Cardiac muscle cell (in vitro differentiated cells and primary cell): ENCODE measurements around the gene RBM5. TPM values are rescaled to one million over a fixed set of nuclear protein-coding genes. Genes with fewer than 3 reads are reported as not detected.

ENCODE experiments used
- DNase-seq, 2 donors: peaks; one replicate each; pipeline versions ENCODE4 v3.0.0 to v3.0.0-alpha.2; 2010 to 2017; ENCODE audit warnings: low read depth in 1 of 2, low spot score in 1 of 2
- H3K27ac ChIP-seq: fragments of 200-600 bp; sonication (generic); 2 replicates; pipeline ENCODE4 v1.5.1; 2016
- H3K27me3 ChIP-seq: fragments of 200-600 bp; sonication (generic); 2 replicates; pipeline ENCODE4 v1.6.0; 2016; ENCODE audit warnings: control low read depth
- H3K36me3 ChIP-seq: fragments of 200-600 bp; sonication (generic); 2 replicates; pipeline ENCODE4 v1.5.1; 2016; ENCODE audit warnings: control low read depth
- H3K4me1 ChIP-seq: fragments of 200-600 bp; sonication (generic); 2 replicates; pipeline ENCODE4 v1.8.1; 2017; ENCODE audit warnings: low read depth, mild to moderate bottlenecking, mixed run types
- H3K4me3 ChIP-seq: fragments of 200-600 bp; sonication (generic); 2 replicates; pipeline ENCODE4 v1.5.1; 2016; ENCODE audit warnings: mild to moderate bottlenecking
- H3K9me3 ChIP-seq: fragments of 200-600 bp; sonication (generic); 2 replicates; pipeline ENCODE4 v1.5.1; 2017; ENCODE audit warnings: low read depth, mild to moderate bottlenecking, control low read depth
- CTCF ChIP-seq: IDR thresholded peaks from 2 replicates; pipeline ENCODE4 v1.5.1; 2012; ENCODE audit warnings: low read depth, mild to moderate bottlenecking, low read length
- polyA plus RNA-seq: library from polyadenylated mRNA; unstranded; fragments of >200 nt; fragmentation: Nextera tagmentation; extraction: Ambion mirVana; gene quantifications from 2 replicates; pipeline ENCODE4 v1.2.1, GENCODE V29; 2016
- total RNA-seq: library from RNA; depleted of rRNA; stranded (reverse); fragments of >200 nt; gene quantifications from 2 replicates; pipeline ENCODE4 v1.2.3, GENCODE V29; 2016

Gene RBM5
- total and polyA plus RNA-seq, 2 experiments from 2014 or later, result 130 to 439 TPM

- TF ChIP-seq CTCF, result no peak
- no peak overlapping the region for H3K27ac ChIP-seq
- no peak for DNase-seq
- no peak overlapping the region for H3K4me3 ChIP-seq
- H3K36me3 ChIP-seq, result no peaks in the 10 kb centered on the region
- H3K27me3 ChIP-seq, result no peaks in the 10 kb centered on the region
- peaks cover 23% of the 10 kb centered on the region for H3K4me1 ChIP-seq
- H3K9me3 ChIP-seq, result no peaks in the 10 kb centered on the region
These were observed 75.8 kb downstream of the RBM5 start for GRCh38 chr3:50164481-50164880.

- H3K36me3 ChIP-seq, result no peaks in the 10 kb centered on the region
- no peaks in the 10 kb centered on the region for H3K27me3 ChIP-seq
- H3K4me3 ChIP-seq, result no peak overlapping the region
- DNase-seq, result peak in 1 of 2 donors; percentile 63
- H3K9me3 ChIP-seq, result no peaks in the 10 kb centered on the region
- peaks cover 22% of the 10 kb centered on the region for H3K4me1 ChIP-seq
- TF ChIP-seq CTCF, result no peak
- H3K27ac ChIP-seq, result peak overlapping the region; percentile 48
These were observed 76.5 kb downstream of the RBM5 start for GRCh38 chr3:50164984-50165909.

- no peaks in the 10 kb centered on the region for H3K27me3 ChIP-seq
- H3K4me1 ChIP-seq, result peaks cover 18% of the 10 kb centered on the region
- DNase-seq, result peak in 1 of 2 donors; percentile 34
- peak overlapping the region; percentile 48 for H3K27ac ChIP-seq
- H3K4me3 ChIP-seq, result no peak overlapping the region
- no peaks in the 10 kb centered on the region for H3K36me3 ChIP-seq
- no peaks in the 10 kb centered on the region for H3K9me3 ChIP-seq
- no peak for TF ChIP-seq CTCF
These were observed 77.3 kb downstream of the RBM5 start for GRCh38 chr3:50165910-50166538.

- H3K4me1 ChIP-seq, result peaks cover 18% of the 10 kb centered on the region
- H3K4me3 ChIP-seq, result no peak overlapping the region
- H3K27me3 ChIP-seq, result no peaks in the 10 kb centered on the region
- no peaks in the 10 kb centered on the region for H3K36me3 ChIP-seq
- no peak for TF ChIP-seq CTCF
- no peaks in the 10 kb centered on the region for H3K9me3 ChIP-seq
- DNase-seq, result no peak
- peak overlapping the region; percentile 48 for H3K27ac ChIP-seq
These were observed 77.9 kb downstream of the RBM5 start for GRCh38 chr3:50166620-50167019.

- DNase-seq, result no peak
These were observed 78.5 kb downstream of the RBM5 start for GRCh38 chr3:50167069-50167840.

More at GRCh38 chr3:50167069-50167840, 78.5 kb downstream of the RBM5 start:
- Histone ChIP-seq H3K36me3 (no peaks in the 10 kb centered on the region), H3K4me1 (peaks cover 18% of the 10 kb centered on the region), H3K4me3 (no peak overlapping the region), H3K27ac (no peak overlapping the region), H3K27me3 (no peaks in the 10 kb centered on the region), H3K9me3 (no peaks in the 10 kb centered on the region)
- no peak for TF ChIP-seq CTCF
